NCI-H2171 treated with DMSO at 0.1 percent for 48 hours (cell line): Measurements from ENCODE around the gene SPTB.

Experiments used
- DNase-seq: peaks from one replicate; lab custom pipeline; 2025; lab: John Stamatoyannopoulos, UW

Gene SPTB

DNA sequence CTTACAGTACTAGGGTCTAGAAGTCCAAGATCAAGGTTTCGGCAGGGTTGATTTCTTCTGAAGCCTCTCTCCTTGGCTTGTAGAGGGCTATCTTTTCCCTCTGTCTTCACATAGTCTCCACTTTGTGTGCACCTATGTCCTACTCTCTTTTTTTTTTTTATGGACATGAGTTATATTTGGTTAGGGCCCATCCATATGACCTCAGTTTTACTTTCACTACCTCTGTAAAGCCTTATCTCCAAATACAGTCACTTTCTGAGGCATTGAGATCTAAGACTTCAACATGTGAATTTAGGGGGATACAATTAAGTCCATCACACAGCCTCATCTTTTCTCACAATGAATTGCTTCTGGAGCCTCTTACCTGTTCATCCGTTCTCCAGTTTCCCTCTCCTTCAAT lies 5.9 kb upstream of the SPTB start:
- DNase-seq = no peak

DNA sequence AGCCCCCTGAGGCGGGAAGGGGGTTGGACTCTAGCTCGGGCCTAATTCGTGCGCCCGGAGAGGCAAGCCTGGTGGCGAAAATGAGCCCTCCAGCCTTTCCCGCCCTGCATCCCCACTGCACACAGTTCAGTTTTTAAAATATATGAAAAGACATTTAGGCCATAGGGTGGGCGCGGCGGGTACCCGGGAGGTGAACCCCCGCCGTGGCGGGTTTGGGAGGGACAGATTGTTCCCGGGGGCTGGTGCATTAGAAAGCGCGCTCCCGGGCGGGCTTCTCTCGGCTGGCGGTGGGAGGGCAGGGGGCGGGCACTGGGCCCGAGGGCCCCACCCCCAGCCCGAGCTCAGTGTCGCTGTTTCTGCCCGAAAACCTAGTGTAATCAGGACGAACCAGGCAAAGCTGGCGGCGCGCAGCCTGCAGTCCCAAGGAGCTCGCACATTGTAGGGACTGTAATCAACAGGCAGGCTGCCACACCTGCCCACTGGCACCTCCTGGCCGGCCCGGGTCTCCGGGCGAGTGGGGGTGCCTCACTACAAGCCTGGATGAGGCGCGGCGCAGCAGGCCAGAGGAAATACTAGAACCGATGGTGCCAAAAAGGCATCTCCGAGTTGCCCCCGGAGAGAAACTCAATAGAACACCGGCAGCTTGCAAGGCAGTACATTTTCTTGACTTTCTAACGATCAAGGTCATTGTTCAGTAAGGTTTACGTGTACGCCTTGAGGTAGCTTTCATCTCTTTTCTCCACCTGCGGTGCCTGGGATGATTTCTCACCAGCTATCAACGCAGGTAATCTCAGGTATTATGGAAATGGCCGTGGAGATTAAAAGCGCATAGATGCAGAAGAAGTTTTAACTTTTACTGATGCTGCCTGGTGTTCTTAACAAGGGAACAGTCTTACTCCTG lies 764 bp upstream of the SPTB start:
- peak; percentile 70 for DNase-seq

GRCh38 chr14:64878837-64879634 lies 671 bp downstream of the SPTB start:
- peak; percentile 88 for DNase-seq

DNA sequence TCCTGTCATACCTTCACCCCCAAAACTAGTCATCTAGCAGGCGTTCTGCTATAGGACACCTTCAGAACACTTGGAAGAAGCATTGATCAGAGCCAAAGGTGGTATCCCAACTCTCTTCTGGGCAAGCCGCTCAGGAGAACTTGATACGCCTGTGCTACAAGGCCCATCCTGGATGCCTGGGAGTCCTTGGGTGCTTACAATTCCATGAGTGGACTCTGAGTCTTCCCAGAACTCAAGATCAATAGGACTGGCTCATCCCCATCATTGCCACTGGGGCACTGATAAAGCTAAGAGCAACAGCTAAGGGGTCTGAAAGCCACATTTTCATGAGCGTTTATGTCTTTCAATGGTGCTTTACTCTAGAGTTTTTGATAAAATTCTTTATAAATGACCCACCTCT lies 1.9 kb downstream of the SPTB start:
- no peak for DNase-seq

DNA sequence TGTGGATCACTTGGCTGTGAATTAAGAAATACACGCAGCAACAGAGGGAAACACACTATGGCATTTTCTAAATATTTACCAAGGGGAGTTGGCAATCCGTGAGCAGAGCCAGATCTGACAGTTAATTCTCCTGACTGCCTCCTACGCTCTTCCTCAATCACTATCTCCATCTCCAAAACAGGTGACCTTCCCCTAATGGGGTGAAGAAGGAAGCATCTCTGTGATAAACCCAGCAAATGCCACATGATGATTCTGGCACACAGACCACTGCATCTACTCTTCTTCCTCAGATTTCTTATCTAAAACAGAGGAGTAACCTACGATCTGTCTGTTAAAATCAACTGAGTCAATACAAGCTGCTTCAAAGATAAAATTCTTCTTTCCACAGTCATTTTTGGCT lies 4.4 kb downstream of the SPTB start:
- no peak for DNase-seq

- no peak for DNase-seq
Observed at GRCh38 chr14:64873506-64874219, 6.0 kb downstream of the SPTB start.

- DNase-seq = no peak
Observed at GRCh38 chr14:64871344-64871743, 8.4 kb downstream of the SPTB start.

- DNase-seq = no peak
Observed at GRCh38 chr14:64870160-64870559, 9.5 kb downstream of the SPTB start.

GRCh38 chr14:64868841-64869240 lies 10.9 kb downstream of the SPTB start:
- DNase-seq = no peak

- no peak for DNase-seq
Observed at GRCh38 chr14:64868379-64868778, 11.3 kb downstream of the SPTB start.

DNA sequence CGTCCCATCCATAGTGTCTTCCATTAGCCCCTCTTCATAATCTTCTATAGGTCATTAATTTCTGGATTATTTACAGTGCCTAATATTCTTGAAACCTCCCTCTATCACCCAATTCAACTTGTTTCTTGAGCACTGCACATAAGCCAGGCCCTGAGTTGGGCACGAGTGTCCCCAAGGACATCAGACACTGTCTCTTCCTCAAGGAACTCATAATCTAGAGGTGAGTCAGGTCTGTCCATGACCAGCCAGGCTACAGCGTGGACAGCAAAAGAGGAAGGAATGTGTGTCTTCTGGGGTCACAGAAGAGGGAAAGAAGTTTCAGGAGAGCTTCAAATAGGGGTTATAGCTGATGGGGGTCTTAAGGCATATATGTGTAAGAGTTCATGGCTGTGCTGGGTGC lies 12.5 kb downstream of the SPTB start:
- DNase-seq = no peak

GRCh38 chr14:64865992-64866391 lies 13.7 kb downstream of the SPTB start:
- DNase-seq = no peak

- no peak for DNase-seq
Observed at GRCh38 chr14:64865109-64865508, 14.6 kb downstream of the SPTB start.

- DNase-seq = no peak
Observed at GRCh38 chr14:64864258-64864657, 15.4 kb downstream of the SPTB start.

GRCh38 chr14:64861916-64862315 lies 17.8 kb downstream of the SPTB start:
- no peak for DNase-seq

GRCh38 chr14:64860039-64860438 lies 19.7 kb downstream of the SPTB start:
- DNase-seq = no peak

- DNase-seq = no peak
Observed at GRCh38 chr14:64857979-64858744, 21.5 kb downstream of the SPTB start.

GRCh38 chr14:64856529-64857445 lies 22.9 kb downstream of the SPTB start:
- no peak for DNase-seq

DNA sequence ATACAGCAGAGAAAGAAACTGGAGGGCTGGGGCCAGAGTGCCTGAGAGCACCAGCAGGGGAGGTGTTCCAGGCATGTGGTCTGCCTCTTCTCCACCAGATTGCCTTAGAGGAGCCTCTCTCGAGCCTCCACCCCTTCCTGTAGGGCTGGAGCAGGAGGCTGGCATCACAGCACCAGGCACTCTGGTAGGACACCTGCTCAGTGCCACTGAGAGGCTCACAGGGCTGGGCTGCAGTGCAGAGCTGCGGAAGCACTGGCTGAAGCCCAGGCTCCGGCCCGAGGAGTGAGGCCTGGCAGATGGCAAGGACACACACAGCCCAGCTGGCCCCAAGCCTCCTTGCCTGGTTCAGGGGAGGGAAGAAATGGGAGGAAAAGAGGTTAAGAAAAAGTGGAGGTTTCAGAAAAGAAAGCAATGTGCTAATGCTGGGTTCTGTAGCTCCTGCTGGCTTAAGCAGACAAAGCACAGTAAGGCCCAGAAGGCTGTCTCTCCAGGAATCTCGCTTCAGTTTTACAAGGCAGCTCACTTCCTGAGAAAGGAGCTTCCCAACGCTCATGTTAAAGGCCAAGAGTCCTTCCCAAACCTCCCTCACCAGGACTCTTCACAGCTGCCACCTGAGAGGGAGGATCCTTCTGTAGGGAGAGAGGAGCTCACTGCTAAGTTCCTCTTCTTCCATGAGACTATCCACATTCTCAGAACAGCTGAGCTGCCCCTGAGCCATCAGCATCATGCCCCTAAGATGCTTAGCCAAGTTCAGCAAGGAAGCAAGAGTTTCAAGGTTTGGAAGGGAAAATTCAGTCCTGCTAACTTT lies 23.8 kb downstream of the SPTB start:
- DNase-seq = peak; percentile 14
